Colonic mucosa (tissue), 4 donors: ENCODE measurements around the gene CABP4. TPM values are rescaled to one million over a fixed set of nuclear protein-coding genes. Genes with fewer than 3 reads are reported as not detected.

Experiments
- DNase-seq: peaks from one replicate; pipeline ENCODE4 v3.0.0-alpha.2; 2020
- H3K27ac ChIP-seq: fragments of 200-600 bp; one replicate; pipeline ENCODE4 v1.8.0; 2021
- H3K27me3 ChIP-seq: fragments of 200-600 bp; one replicate; pipeline ENCODE4 v1.8.0; 2021
- H3K36me3 ChIP-seq: fragments of 200-600 bp; one replicate; pipeline ENCODE4 v1.8.0; 2021
- H3K4me1 ChIP-seq: fragments of 200-600 bp; one replicate; pipeline ENCODE4 v1.8.0; 2021; ENCODE audit warnings: mild to moderate bottlenecking
- H3K4me3 ChIP-seq: fragments of 200-600 bp; one replicate; pipeline ENCODE4 v1.8.0; 2021
- H3K9ac ChIP-seq, 2 donors: one replicate each; pipeline ENCODE4 v1.7.0; 2013; ENCODE audit warnings: control low read depth in 2 of 2, low read depth in 2 of 2, low read length in 2 of 2
- H3K9me3 ChIP-seq: fragments of 200-600 bp; one replicate; pipeline ENCODE4 v1.8.0; 2021
- intact Hi-C: fragments of 100-400 bp; cut with DNase I; formaldehyde crosslinking; loops from one replicate; pipeline ENCODE4 v1.14.1; 2022
- total RNA-seq, 2 donors: library from RNA; stranded (reverse); fragmentation: NEBNext Ultra II Directional in 1 of 2; extraction: Animal tissue kit (Norgen Biotek cat#: 25700) in 1 of 2; gene quantifications; one replicate each; pipeline ENCODE4 v1.2.1, GENCODE V29; 2021
- TF ChIP-seq, protein P1 (sequence below): fragments of 200-600 bp; IDR thresholded peaks from one replicate; pipeline ENCODE4 v1.8.0; 2022; ENCODE audit warnings: antibody characterized with exemption, mild to moderate bottlenecking
- donor health status: healthy.
- donor health status: DM: no; HTN: no; CAD: no.
- donor health status: DM: no; HTN: no; CAD: no.

CABP4 gene
- total RNA-seq, 2 donors from 2014 or later = 0.20 to 0.53 TPM

DNA sequence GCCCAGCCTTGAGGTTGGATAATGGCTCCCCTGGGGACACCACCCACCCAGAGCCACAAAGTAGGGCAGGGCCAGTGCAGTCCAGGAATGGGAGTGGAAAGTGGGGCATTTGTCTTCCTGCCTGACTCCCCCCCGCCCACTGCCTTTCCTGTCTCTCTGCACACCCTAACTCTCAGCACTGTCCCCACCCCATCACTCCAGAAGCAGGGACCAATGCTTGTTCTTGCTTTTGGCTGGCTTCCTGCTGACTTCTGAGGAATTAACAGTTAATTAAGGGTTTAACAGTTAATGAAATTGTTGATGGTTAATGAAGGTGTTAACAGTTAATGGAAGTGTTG is 45.3 kb downstream of the CABP4 start:
- intact Hi-C loops = no loop called here
- TF ChIP-seq, protein P1, sequence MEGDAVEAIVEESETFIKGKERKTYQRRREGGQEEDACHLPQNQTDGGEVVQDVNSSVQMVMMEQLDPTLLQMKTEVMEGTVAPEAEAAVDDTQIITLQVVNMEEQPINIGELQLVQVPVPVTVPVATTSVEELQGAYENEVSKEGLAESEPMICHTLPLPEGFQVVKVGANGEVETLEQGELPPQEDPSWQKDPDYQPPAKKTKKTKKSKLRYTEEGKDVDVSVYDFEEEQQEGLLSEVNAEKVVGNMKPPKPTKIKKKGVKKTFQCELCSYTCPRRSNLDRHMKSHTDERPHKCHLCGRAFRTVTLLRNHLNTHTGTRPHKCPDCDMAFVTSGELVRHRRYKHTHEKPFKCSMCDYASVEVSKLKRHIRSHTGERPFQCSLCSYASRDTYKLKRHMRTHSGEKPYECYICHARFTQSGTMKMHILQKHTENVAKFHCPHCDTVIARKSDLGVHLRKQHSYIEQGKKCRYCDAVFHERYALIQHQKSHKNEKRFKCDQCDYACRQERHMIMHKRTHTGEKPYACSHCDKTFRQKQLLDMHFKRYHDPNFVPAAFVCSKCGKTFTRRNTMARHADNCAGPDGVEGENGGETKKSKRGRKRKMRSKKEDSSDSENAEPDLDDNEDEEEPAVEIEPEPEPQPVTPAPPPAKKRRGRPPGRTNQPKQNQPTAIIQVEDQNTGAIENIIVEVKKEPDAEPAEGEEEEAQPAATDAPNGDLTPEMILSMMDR = no peak
- Histone ChIP-seq H3K27me3 (no peaks in the 10 kb centered on the region), H3K9me3 (no peaks in the 10 kb centered on the region), H3K9ac (no peak overlapping the region), H3K27ac (no peak overlapping the region), H3K36me3 (peaks cover 9% of the 10 kb centered on the region), H3K4me3 (no peak overlapping the region), H3K4me1 (peaks cover 7% of the 10 kb centered on the region)
- no peak for DNase-seq

DNA sequence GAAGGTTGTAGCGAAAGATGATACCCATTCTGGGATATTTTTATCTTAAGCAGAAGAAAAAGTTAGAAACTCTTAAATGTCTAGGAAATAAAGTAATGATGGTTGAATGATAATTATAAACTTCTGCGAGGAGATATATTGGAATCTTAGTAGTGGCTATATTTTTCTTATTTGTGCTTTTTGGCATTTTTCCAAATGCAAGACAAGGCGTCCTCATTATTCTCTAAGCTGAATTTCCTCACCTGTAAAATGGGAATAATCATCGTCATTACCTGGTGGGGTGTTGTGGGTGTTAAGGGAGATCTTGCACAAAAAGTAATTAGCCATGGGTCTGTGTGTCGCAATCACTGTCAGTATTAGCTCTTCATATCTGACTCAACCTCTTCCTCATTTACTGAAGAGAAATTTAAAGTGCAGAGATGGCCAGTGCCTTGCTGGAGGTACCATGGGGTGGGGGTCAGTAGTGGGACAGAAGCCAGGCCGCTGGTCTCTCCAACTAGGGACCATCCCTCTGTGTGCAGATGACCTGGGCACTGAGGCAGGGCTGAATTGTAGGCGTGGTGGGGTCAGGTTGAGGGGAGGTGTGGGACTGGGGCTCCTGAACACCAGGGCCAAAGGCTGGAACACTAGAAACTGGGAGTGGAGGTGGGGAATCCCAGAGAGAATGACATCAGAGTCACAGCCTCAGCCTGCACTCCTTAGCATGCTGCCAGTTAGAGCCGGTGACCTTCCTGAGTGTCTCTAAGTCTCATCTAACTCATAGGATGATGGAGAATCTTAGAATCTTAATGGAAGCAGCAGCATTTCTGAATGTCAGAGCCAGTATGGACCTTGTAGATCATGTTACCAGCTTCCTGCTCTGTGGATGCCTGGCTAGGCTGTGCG is 45.9 kb downstream of the CABP4 start:
- peaks cover 12% of the 10 kb centered on the region for H3K4me1 ChIP-seq
- H3K4me3 ChIP-seq = no peak overlapping the region
- H3K27me3 ChIP-seq = no peaks in the 10 kb centered on the region
- no peak overlapping the region for H3K9ac ChIP-seq
- no peak for DNase-seq
- H3K27ac ChIP-seq = no peak overlapping the region
- intact Hi-C loops = no loop called here
- no peaks in the 10 kb centered on the region for H3K9me3 ChIP-seq
- H3K36me3 ChIP-seq = peaks cover 9% of the 10 kb centered on the region
- TF ChIP-seq, protein P1 = no peak

DNA sequence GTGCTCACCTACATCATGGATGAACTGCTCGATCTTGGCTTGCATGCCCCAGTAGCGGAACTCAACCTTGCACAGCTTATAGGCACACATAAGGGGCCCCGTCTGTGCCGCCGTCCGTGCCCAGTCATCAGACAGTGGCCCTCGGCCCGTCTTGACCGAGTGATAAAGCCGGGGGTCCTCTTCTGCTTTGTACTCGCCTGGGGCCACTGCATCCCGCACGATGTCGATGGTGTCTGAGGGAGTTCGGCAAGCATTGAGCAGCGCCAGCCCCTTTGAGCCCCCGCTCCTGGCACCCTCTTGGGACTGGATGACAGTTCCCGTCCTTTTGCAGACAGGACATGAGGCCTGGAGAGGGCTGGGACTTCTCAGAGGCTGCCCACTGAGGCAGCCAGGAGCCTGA is 46.7 kb downstream of the CABP4 start:
- H3K27me3 ChIP-seq = no peaks in the 10 kb centered on the region
- TF ChIP-seq, protein P1 = no peak
- intact Hi-C loops = no loop called here
- no peak overlapping the region for H3K27ac ChIP-seq
- no peak overlapping the region for H3K9ac ChIP-seq
- no peak overlapping the region for H3K4me3 ChIP-seq
- H3K4me1 ChIP-seq = peaks cover 19% of the 10 kb centered on the region
- no peak for DNase-seq
- no peaks in the 10 kb centered on the region for H3K9me3 ChIP-seq
- peaks cover 9% of the 10 kb centered on the region for H3K36me3 ChIP-seq

DNA sequence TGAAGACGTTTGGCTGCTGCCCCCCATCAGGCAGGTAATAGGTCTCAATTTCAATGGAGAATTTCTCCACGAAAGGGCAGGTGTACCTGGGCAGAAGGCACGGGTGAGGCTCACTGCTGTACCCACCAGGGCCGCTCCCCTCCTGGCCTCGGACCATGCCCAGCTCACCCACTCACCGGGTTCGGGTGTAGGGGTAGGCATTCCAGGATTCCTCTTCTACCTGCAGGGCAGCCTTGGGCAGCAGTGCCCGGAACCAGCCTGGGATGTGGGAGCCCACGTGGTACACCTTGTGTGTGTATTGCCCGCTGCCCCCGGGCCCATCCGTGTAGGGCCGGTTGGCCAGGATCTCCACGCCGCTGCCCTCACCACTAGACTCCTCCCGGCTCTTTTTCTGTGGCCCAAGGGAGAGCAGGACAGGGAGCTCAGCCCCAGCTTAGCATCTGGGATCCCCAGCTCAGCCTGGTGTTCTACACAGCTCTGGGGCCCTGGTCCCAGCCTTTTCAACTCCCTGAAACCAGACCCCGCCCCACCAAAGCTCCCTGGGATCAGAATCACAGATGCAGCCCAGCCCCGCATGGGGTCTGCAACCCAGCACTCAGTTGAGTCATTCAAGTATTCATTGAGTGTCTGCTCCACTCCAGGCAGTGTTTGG is 47.3 kb downstream of the CABP4 start:
- Histone ChIP-seq H3K27me3 (no peaks in the 10 kb centered on the region), H3K36me3 (peaks cover 9% of the 10 kb centered on the region), H3K27ac (no peak overlapping the region), H3K4me3 (no peak overlapping the region), H3K9me3 (no peaks in the 10 kb centered on the region), H3K9ac (no peak overlapping the region), H3K4me1 (peaks cover 23% of the 10 kb centered on the region)
- TF ChIP-seq, protein P1 = no peak
- intact Hi-C loops = no loop called here
- DNase-seq = no peak

DNA sequence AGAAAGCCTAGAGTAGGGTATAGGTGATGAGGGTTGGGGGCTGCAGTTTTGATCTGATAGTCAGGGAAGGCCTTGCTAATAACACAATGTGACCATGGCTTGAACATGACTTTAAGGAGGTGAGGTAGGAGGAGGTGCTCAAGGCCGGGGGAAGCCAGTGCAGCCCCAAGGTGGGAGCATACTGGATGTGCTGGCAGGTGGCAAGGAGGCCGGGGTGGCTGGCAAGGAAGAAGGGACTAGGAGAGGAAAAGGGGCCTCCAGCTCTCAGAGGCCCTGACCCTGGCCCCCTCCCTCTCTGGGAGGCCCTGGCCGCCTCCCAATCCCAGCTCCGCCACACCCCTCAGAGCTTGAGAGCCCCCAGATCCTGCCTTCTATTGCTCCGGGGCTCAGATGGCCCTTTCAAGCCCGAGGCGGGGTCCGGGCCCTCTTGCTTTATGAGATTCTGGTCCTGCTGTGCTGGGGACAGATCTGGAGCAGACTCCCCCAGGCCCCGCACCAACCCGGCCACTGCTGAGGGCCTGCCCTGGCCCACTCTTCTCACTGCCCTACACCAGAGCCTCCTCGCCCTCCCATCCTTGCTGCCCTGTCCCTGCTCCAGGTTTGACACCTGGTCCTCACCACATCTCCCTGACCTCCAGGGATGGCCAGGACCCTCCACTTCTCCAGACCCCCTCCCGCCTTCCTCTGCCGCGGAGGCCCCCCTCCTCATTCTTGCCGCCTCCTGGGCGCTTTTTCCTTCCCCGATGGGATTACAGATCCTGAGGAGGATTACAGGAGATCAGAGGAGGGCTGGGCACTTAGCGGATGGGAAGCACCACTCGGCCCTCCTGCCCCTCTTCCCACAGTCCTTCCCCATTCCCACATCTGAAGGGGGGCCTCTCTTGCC is 48.2 kb downstream of the CABP4 start:
- Histone ChIP-seq H3K9me3 (no peaks in the 10 kb centered on the region), H3K4me1 (peaks cover 23% of the 10 kb centered on the region), H3K27me3 (no peaks in the 10 kb centered on the region), H3K36me3 (peaks cover 9% of the 10 kb centered on the region), H3K9ac (peak overlapping the region; percentile 58 to 84), H3K4me3 (peak overlapping the region; percentile 66), H3K27ac (no peak overlapping the region)
- intact Hi-C loops = no loop called here
- no peak for DNase-seq
- TF ChIP-seq, protein P1 = no peak
